C1 segment of cervical spinal cord (tissue), 14 donors: ENCODE results near the gene TUT1.
"Not testable (repeated sequence)": the region's sequence is repeated elsewhere in the genome, so short reads cannot be mapped to it uniquely, and the experiment has no call there.

Experiments
- DNase-seq, 14 donors: peaks; one replicate each; lab custom pipeline; 2025; lab: John Stamatoyannopoulos, UW

The TUT1 gene

GRCh38 chr11:62556875-62557631 is 34.3 kb downstream of the TUT1 start:
- DNase-seq, result no peak

- peak in 12 of 14 donors; percentile 10 to 70 (median 42) for DNase-seq
Observed at GRCh38 chr11:62556108-62556874, 35.0 kb downstream of the TUT1 start.

GRCh38 chr11:62555464-62556107 is 35.7 kb downstream of the TUT1 start:
- peak in 3 of 14 donors; percentile 7 to 21 (median 13) for DNase-seq

DNA sequence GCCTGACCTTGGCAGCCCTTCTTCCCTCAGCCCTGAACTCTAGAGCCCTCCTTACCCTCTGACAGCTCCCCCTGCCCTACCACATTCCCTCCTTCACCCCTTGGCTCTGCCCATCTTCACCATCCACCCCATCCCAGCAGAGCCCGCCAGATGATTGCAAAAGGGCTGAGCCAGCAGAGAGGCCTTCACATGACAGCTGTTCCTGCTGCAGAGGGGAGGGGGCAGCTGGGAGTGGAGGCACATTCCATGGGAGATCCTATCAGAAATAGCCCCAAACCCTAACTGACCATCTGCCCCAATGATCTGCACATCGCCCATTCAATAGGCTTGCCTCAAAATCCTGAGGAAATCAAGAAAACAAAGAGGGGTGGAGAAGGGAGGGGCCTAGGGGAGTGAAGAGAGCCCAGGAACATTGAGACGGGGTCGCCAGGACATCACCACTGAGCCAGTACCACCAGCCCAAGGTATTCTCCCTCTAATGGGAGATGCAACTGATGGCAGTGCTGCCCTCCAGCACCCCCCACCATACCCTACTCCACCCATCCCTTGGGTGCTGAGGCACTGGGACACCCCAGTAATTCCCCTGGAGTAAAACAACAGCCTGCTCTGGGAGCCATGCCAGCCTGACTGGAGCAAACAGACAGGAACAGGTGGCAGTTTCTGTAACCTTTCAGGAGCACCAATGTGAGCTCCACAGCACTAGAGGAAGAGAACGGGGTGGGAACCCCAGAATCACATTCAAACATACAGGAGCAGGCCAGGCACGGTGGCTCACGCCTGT is 36.7 kb downstream of the TUT1 start:
- no peak for DNase-seq

- no peak for DNase-seq
Observed at GRCh38 chr11:62553839-62554361, 37.4 kb downstream of the TUT1 start.

GRCh38 chr11:62553080-62553838 is 38.1 kb downstream of the TUT1 start:
- DNase-seq, result peak in 5 of 14 donors; percentile 14 to 59 (median 31)

- no peak for DNase-seq
Observed at GRCh38 chr11:62552485-62553079, 38.7 kb downstream of the TUT1 start.

DNA sequence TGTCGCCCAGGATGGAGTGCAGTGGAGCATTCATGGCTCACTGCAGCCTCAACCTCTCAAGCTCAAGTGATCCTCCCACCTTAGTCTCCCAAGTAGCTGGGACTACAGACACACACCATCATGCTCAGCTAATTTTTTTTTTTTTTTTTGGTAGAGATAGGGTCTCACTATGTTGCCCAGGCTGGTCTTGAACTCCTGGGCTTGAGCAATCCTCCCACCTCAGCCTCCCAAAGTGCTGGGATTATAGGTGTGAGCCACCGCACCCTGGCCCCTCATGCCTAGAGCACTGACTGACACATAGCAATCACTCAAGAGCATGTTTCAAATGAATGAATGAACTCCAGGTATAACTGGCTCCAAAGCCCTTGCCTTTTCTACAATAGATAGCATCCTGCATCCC is 40.8 kb downstream of the TUT1 start:
- DNase-seq, result not testable (repeated sequence)

GRCh38 chr11:62548545-62549335 is 42.6 kb downstream of the TUT1 start:
- no peak for DNase-seq

DNA sequence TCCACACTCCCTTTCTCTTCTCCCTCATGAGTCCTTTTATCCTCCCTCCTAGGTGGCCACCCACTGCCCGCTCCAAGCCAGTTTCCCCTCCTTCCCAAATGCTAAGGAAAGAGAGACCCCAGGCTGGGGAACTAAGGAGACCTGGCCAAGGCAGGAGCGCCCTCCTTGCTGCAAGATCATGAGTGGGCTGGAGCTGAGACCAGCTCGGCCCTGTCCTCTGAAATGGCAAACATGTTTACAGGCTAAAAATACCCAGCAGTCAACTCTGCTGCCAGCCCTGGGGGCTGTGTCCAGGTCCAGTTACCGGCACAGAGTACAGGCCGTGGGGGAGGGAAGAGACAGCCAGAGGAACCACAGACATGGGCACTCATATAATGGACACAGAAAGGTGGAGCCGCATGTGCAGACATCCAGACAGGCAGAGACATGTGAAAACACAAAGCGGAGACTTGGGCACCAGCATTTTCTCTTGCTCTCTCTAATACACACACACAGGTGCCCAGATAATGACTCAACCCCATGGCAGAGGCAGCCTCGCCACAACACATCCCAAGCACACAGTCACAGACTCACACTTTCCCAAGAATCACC is 43.5 kb downstream of the TUT1 start:
- DNase-seq, result peak in 1 of 14 donors; percentile 87

DNA sequence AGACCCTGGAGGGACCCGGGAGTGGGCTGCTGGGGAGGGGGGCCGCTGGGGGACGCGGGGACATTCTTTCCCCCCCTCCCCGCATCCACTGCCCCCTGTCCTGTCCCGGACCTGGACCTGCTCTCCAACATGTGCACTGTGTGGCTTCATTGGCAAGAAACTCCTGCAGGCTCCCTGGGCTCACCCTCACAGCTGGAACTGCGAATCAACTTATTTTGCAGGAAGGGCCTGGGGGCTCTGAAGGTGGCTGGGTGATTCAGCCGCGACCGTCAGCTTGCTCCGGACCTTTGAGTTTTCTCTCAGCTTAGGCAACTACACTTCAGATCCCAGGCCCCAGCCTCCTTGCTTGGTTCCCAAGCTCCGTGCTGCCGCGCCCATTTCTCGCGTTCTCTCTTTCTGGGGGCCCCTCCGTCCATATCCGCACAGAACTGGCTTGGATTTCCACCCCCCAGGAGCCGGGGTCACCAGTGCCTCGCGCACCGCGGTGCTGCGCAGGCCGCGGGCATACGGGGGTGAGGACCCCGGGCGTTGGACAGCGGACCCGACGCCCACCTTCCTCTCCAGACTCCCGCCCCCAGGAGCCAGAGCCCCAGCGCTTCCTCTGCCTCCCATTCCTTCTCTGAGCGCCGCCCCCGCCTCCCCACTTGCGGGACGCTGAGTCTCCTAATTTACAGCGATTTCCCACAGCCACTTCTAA is 44.2 kb downstream of the TUT1 start:
- peak in 3 of 14 donors; percentile 18 to 53 (median 42) for DNase-seq

GRCh38 chr11:62546244-62546928 is 44.9 kb downstream of the TUT1 start, which contains the start of gene AHNAK:
AHNAK (minus strand) TSS chr11:62546806; CDS start chr11:62536098, 10,708 bp downstream.
- DNase-seq, result peak in 7 of 14 donors; percentile 13 to 58 (median 51)

GRCh38 chr11:62545437-62546243 is 45.7 kb downstream of the TUT1 start:
- DNase-seq, result peak in 10 of 14 donors; percentile 27 to 78 (median 49)

DNA sequence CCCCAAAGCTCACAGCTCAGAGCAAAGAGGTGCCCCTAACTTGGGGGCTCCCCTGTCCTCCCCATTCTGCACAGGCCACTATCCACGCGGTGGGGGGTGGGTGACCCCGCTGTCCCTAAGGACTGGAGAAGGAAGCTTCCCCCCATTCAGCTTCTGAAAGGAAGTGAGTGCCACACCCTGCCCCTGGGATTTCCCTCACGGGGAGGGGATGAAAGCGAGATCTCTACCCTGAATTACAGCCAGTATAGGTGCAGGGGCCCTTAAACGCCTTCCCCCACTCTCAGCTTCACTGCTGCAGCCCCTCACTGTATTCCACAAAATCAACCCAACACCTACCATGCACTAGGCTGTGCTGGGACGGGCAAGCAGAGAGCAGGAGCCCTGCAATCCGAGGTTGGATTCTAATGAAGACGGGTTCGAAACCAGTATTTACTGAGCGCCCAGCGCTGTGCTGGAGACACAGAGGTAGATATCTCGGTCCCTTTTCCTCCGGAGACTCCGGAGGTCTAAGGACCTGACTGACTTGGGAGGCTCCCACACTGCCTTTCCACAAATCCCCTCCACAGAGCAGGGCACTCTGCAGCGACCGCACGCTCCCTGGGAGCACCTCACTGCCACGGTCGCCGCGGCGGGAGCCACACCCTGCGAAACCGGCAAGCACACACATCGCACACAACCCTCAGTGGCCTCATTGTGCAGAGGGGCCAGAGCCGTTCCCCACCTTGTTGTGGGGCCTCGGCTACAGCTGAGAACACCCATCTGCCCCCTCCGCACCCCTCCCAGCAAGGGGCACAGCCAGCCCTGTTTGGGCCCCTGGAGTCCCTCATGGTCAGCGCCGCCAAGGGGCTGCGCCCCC is 46.5 kb downstream of the TUT1 start:
- DNase-seq, result peak in 2 of 14 donors; percentile 31

DNA sequence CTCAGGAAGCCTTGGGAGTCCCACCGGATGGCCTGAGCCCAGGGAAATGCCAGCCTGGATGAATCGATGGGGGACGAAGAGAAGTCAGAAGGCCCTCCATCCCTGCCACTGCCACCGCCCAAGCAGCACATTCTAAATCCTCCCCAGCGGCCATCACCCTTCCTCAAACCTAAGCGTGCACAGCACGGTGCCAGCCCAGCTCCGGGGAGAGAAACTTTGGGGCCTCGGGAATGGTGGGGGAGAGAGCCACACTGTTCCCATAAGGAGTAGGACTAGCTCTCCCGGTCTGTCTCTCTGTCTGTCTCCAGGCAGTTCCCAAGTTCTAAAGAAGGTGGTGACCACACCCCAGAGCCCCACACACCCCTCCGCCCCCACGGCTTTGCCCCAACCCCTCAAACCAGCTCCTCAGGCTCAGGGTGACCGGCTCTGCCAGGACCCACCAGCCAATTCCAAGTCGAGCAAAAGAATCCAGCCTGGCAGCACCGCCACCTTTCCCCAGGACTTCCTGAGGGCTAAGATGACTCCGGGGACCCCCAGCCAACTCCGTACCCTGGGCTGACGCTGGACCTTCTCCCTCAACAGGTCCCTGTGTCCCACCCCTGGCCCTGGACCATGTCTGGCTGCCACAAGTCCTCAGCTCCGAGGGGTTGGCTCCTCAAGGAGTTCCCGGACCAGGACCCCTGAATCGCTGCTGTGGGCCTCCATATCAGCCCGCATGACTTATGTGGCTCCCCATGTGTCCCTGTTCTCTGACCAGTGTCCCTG is 47.5 kb downstream of the TUT1 start:
- peak in 2 of 14 donors; percentile 25 to 39 for DNase-seq
